NCI-H1048 (cell line): ENCODE results near the gene AK5.

Experiments
- DNase-seq: peaks from one replicate; lab custom pipeline; 2025; lab: John Stamatoyannopoulos, UW

Gene AK5

DNA sequence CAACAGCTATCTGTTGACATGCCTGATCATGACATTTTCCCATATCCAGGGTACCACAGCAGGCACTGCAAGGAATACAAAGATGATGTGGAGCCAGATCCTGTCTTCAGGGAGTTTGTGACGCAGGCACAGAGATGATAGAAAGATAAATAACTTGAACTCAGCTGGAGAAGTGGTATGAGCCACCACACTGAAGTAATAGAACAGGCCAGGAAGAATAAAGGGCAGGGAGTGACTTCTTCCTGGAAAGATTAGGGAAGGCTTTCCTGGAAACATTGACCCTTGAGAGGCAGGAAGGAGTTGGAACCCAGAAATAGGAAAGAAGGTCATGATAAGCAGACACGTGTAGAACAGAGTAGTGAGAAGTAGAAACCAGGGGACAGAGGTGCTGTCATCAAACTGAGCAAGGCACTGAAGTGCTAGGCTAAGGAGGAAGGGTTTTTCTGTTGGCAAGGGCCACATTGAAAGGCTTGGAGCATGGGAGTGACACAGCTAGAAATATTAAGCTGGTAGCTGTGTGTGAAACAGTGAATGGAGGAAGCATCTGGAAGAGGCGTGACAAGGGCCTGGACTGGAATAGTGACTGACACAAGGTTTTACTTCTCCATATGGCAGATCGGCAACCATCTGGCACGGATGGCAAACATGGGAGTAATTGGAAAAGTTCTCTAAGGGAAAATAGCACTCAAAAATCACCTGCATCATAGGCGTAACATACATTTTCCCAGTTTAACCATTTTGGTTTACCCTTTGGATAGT is 68.4 kb downstream of the AK5 start:
- DNase-seq = no peak

DNA sequence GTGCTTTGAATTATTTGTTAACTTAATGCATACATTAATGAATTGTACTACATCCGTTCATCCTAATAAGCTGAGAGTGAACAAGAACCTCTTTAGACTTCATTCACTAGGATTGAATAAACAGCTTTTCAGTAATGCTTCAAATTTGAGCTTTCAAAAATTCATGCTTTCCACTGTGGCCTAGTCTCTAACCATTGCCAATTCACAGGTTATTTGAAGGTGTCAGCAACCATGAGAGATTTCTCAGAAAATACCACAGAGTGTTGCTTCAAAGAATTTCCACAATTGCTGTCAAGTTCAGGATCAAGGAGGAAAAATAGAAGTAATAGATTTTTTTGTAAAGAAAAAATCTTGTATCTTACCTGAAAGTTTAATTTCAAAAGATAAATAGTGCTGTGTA is 72.7 kb downstream of the AK5 start:
- DNase-seq = no peak

DNA sequence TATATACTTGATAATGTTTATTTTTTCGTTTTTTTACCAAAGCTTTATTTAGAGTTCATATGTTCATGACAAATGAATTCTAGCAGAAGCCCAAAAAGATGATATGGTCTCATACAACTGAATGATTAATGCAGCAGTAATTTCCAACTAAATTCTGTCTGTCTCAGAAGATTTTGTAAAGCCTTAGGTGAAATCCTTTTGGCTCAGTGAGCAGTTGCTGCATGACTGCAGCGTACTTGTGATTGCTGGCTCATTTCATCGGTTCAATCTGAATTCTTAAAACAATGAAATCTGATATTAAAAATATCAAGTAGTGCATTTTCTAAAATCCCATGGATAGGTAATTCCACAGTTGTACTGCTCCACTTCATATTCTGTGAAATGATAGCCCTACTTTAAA is 73.2 kb downstream of the AK5 start:
- DNase-seq = no peak

DNA sequence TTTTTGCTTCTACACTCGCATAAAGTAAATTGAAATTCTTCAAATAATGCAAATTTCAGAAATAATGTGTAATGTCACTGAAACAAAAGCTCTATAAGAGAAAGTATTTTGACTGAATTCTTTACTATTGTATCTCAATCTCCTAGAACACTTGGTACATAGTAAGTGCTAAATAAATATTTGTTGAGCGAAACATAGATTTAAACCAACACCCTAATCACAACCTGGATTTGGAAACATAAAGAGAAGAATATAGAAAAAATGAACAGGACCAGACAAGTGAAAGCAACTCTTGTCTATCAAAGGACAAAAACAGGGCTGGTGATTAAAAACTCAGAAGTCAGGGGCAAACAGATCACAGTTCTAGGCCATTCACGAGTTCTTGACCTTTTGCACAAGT is 74.3 kb downstream of the AK5 start:
- DNase-seq = no peak

DNA sequence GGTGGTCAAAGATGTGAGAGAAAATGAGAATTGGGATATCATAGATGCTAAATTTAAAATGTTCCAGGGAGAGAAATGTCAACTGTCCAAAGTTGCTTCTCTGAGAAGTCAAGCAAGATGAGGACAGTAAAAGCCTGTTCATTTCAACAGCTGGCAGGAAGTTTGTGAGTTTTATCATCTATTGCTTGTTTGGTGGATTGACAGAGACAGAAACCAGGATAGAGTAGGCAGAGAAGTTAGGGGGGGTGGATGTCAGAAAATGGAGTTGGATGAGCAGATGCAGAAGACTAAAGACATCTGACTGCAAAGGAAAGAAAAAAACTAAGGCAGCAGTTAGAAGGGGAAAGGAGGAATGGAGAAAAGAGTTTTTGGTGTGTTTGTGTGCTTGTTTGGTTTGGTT is 78.4 kb downstream of the AK5 start:
- DNase-seq = no peak

DNA sequence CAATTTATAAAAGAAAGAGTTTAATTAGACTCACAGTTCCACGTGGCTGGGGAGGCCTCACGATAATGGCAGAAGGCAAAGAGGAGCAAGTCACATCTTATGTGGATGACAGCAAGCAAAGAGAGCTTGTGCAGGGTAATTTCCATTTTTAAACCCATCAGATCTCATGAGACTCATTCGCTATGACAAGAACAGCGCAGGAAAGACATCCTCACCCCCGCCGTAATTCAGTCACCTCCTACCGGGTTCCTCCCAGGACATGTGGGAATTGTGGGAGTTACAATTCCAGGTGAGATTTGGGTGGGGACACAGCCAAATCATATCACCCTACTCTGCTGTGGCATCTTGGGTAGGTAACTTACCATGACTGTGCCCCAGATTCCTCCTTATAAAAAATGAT is 79.8 kb downstream of the AK5 start:
- DNase-seq = no peak

DNA sequence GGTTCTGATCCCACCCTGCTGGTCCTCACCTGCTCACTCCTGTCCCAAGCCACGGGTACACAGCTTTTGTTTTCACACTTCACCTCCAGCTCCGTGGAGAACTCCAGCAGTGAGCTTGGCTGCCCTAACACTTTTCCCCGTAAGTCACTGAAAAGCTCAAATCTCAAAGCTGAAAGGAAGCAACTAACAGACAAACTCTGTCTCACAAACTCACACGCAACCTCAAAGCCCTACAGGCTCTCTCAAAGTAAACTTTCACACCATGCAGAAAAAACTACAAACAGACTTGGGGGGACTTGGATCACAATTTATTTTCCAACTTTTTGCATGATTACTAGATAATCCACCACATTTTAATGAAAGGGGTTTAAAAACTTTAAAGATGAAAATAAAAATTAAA is 88.3 kb downstream of the AK5 start:
- no peak for DNase-seq

DNA sequence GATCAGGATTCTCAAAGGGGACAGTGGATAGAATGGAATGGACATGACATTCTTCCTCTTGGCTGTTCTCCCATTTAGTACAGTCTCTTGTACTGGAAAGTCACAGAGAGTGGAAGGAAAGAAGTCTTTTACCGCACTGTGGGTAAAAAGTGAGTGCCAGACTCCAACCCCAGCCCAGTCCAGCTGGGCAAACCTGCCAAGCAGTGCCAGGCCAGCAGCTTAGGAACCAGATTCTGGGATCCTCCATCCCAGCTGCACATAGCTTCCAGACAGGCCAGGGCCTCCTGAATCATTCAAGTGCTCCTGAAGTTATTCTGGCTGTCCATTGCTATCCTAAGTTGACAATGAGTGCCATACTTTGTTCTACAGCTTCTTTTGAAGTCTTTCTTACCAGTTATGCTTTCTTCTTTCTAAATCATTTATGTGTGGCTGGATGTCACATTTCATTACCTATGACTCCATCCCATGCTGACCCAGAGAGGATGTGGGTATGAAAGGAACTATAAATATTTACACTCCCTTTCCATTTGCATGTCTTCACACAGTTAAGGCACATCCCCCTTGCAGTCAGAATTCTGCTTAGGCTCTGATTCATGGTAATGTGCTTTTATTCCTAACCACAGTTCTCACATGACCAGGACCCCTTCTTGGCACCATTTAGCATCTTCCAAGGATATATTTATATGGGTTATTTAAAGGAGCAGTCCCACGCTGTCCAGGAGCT is 88.9 kb downstream of the AK5 start:
- no peak for DNase-seq

DNA sequence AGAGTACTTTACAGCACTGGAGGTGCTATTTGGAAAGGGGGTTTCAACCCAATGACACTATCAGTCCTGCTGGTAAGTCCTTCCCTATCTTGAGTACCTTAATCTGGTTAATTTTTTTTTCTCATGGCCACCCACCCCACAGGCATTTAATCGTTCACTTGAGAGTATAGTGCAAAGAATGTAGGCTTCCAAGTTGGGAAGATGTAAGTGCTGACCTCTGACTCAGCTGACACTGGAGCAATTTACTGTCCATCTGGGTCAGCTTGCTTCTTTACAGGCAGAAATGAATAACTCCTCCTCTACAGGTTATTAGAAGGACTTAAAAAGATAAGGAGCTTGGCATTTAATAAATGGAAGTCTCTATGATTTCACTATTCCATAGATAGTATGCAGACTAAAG is 89.6 kb downstream of the AK5 start:
- no peak for DNase-seq

DNA sequence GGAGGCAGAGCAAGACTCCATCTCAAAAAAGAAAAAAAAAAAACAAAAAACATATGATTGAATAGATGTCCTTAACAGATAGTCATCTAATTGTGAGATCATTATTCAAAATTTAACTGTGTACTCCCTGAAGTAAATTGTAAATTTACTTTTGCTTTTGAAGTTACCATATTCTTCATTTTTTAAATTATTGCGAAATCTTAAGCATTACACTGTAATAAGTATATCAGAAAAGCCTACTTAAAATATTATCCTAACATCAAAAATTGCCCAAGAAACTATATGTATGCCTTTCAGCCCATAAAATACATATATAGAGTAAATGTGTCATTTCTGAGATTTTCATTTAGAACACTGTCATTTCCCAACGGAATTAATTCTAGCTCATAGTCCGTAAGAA is 91.9 kb downstream of the AK5 start:
- DNase-seq = no peak

DNA sequence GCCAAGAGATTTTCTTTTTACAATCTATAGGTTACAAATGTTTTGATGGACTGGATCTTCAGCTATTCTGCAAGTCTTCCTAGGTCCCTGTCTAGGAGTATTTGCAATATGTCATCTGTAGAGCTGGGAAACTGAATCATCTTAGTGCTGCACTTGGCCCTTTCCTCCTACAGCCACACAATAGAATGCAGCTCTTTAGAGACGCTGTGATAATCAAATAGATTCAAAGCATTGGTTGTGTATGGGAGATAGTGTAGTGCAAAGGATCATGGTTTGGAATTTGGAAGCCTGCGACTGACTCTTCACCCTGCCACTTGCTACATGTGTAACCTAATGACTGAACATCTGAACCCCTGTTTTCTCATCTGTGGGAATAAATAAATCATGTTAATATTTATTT is 93.7 kb downstream of the AK5 start:
- DNase-seq = no peak

DNA sequence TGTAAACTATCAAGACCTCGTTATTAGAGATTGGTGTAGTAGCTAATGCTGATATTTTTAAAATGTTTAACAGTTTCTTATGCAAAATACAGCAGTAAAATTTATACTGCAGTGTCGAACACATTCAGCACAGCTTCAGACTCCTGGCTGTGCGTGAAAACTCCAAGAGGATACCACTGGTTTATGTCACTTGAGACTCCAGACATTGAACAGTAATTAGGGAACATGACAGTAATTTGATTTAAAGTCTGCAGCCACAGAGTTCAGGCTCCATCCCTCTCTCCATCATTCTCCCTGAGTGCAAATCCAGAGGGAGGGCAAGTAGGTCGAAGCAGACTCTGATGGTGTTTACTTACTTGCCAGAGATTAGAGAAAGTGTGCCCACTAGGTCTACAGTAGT is 94.2 kb downstream of the AK5 start:
- no peak for DNase-seq

DNA sequence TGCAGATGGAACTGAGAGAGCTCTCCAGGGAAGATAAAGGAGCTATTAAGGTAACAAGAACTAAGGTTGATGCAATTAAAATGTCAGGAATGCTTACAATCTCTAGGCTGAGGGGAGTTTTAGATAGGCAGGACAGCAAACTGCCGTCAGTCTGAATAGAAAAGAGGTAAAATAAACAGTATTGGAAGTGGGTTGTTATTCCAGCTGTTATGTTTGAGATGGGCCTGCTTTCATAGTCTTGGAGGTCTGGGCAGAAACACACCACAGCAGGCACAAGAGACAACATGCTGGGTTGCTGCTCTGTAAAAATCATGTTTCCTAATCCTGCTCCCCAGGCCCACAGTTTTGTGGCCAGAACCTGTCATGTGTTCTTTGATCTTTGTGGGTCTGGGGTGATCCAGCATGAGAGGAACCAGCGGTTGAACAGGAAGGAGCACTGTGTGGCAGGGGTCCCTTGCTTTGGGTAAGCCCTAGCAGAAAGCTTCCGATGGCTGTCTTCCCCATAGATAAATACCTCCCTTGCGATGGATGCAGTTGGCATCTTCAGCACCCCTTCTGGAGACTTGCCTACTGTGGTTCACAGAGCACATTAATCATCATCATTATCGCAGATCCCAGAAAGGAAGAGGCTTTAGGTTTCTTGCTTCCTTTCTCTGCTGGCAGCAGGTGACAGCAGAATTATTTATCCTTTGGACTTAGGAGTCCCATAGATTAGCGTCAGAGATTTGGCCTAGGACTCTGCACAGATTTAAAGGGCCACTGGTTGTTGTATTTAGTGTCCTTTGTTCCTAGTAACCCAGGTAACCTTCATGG is 97.1 kb downstream of the AK5 start:
- no peak for DNase-seq

DNA sequence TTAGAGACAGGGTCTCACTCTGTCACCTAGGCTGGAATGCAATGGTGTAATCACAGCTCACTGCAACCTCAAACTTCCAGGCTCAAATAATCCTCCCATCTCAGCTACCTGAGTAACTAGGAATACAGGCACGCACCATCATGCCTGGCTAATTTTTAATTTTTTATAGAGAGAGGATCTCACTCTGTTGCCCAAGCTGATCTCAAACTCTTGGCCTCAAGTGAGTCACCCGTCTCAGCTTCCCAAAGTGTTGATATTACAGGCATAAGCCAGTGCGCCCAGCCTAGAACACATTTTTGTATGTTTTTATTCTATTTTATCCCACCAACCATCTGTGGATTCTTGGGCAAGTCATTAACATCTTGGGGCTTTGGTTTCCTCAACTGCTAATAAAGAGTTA is 100.5 kb downstream of the AK5 start:
- no peak for DNase-seq

DNA sequence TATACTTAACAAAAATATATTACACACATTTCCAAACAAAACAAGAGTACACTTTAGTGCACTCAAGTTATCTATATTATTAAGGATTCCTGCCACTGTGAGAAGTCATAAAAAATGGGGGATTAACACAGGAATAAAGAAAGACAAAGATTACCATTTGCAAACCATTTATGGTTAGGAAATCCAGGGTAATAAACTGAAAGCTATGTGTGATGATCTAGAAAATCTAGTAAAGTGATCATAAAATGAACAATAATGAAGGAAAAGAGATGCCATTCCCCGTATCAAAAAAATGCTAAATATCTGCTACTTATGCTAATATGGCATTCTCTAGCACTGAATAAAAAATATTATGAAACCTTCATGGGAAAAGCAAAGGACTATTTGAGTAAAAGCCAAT is 101.4 kb downstream of the AK5 start:
- DNase-seq = no peak

DNA sequence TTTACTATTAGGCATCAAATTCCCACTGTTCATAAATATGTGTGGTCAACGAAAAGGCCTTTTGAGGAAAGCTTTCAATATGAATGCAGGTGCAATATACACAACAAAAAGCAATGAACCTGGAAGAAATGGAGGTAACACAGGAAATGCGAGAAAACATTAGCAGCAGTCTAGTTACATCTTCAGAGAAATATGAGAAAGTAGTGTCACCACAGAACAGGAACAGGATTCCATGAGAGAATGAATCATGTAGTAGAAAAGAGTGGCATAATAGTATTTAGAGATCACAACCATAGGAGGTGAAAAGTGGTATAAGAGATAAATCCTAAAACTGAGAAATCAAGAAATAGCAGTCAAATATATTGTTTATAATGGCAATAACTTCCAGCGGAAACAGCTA is 103.7 kb downstream of the AK5 start:
- DNase-seq = no peak

DNA sequence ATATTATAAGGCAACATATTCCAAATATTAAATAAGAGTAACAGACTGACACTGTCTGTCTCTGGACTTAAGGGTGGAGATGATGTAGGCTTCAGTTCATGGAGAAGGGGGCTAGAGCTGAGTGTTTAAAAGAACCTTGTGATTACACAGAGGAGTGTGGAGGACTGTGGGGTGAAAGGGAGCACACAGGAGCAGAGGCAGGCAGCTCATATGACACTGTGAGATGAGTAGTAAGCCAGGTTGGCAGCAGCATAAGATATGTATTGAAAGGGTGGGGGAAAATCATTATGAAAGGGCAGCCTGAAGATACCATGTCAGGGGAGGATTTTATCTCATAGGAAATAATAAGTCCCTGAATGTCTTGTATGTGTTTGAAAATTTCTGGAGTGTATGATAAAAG is 104.5 kb downstream of the AK5 start:
- DNase-seq = no peak

DNA sequence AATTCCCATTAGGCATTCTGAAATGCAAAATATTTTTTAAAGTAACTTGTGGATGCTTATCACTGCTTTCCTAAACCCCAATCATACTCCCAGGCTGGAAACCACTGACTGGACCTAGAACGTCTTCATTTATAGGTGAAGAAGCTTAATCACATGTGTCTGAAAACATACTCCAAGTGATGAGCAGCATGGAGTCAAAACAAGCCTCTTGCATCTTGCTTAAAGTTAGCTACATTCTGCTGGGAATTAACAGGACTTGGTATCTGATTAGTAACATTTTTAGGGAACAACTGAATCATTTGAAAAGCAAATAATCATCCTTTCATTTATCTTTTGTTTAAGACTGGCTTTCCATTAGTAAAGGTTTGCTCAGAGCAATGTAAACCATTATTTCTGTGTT is 105.7 kb downstream of the AK5 start:
- no peak for DNase-seq

DNA sequence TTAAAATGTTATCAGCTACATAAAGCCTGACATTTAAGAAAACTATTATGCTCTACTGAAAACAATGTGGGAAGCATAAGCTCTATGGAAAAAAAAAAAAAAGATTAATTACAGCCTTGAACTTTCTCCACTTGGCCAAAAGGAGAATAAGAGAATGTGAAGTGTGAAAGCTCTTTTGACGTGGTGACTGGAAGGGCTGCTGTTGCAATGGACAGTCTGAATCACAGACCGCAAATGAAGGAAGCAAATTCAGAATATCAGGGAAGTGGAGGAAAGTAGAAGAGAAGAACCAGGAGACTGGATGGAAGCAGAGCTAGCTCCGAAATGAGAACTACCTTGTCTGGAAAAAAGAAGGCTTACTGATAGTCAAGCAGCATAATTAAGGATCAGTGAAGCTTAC is 106.8 kb downstream of the AK5 start:
- DNase-seq = no peak

DNA sequence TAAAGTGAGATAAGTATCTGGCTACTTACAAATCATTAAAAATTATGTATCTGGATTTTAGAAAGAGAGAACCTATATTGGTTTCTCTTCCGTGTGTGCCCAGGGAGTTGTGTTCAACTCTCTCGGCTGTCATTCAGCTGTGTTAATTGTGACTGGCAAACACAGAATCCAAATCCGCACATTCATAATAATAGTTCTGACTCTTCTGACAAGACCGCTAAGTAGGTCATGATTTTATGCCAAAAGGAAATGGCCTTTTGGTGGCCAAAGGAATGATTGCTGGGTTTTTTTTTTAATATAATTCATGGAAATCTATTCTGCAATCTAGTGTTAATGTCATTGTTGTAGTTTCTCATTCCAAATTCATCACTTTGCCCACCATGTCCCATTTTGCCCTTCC is 110.7 kb downstream of the AK5 start:
- no peak for DNase-seq

DNA sequence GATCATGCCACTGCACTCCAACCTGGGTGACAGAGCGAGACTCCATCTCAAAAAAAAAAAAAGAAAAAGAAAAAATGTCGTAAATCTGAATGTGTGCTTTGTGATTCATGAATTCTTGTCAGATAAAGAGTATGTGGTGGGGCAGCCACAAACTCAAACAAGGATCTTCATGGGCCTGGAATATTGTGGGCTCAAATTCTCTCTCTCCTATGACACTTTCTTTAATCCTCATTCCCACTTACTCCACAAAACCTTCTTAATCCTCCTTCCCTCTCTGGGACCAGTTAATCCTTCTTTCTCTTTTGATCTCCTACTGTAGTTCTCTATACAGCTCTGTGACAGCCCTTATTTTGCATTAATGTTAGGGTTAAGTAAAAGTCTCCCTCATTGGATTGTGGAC is 112.3 kb downstream of the AK5 start:
- DNase-seq = no peak

DNA sequence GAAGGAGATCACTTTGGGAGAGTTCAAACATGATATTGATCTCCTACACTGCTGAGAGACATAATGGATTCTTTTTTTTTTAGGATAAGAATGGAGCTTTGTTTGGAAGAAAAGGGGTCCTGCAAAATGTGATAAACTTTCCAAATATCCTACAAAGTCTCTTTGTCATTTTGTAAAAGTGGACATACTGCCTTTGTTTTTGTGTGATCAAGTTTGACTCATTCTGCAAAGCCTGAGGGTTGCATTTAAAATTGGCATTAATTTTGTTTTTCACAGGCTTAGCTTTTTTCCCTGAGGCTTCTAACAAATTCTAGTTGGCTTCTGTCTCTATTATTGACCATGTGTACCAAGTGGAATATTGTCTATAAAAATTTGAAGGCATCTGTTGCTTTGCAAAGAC is 113.2 kb downstream of the AK5 start:
- DNase-seq = no peak

DNA sequence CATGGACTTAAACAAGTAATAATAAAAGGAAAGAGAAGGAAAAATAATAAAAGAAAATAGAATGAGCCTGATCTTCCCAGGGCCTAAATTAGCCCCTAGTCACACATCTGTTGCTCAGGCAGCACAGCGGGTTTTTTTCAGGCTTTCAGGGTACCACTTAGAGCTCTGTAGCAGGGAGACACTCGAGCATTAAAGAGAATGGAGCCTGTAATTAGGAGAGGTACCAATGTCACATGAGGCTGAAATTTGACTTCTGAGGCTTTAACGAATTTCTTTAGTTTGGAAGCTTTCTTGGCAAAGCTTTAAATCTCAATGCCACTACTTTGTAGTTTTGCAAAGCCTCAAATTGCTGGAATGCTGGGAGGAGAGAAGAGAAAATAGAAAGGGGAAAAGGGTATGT is 116.3 kb downstream of the AK5 start:
- DNase-seq = no peak
